ENCODE data around the gene ENTR1.

Gene ENTR1

GRCh38 chr9:136363949-136364748 lies 46.3 kb downstream of the ENTR1 start:
- H3K27ac ChIP-seq = no peak overlapping the region
- no peak for DNase-seq
- no peaks in the 10 kb centered on the region for H3K36me3 ChIP-seq (replicated peaks)
- H3K4me3 ChIP-seq (ENCODE audit: low read depth, low read length) = peak overlapping the region; percentile 9
- no peak for TF ChIP-seq CTCF (IDR thresholded peaks at IDR 0.05; ENCODE audit: low read depth, low read length, missing control alignments)
- H3K27me3 ChIP-seq (replicated peaks) = no peaks in the 10 kb centered on the region
- in situ Hi-C loops (cut with HindIII; ENCODE audit: low pct_ligation_motif_present, low sequenced_read_pairs) = no loop called here

DNA sequence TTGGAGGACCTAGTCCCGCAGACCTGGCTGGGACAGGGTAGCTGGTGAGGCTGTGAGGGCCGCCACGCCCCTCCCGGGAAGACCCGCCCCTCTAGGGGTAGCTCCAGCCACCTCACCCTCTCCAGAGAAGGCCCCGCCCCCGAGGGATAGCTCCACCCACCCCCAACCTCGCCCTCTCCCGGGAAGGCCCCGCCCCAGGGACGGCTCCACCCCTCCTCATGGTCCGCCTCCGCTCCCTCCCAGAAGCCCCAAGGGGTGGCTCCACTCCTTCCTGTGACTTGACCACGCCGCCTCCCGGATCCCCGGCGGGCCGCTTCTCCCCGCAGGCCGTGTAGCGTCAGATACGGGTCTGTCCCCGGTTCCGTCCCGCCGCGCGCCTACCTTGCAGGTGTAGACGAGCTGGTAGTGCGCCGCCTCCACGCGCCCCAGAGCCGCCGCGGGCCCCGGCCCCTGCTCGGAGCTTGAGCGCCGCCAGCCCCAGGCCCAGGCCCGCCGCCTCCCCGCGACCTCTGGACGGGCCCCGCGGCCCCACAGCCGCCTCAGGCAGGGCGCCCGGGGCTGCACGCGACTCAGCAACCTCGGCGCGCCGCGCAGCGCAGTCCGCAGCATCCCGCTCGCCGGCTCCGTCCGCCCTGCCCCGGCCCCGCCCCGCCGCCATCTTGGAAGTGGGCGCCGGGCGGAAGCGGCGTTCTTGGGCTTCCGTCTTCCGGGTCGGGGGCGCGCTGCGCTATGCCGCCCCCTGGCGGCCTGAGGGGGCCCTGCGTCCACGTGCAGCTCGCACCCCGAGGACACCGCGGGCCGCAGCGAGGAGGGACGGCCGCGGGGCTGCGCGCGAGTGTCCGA lies 47.1 kb downstream of the ENTR1 start, which contains the start of gene DNLZ:
Gene DNLZ (minus strand): TSS at position 639 of the 843 bp plus-strand sequence. CDS start 30 bp downstream, at position 609.
- H3K4me3 ChIP-seq (ENCODE audit: low read depth, low read length) = peak within 1 kb of the TSS; percentile 71
- in situ Hi-C loops (cut with HindIII; ENCODE audit: low pct_ligation_motif_present, low sequenced_read_pairs) = no loop called here
- TF ChIP-seq CTCF (IDR thresholded peaks at IDR 0.05; ENCODE audit: low read depth, low read length, missing control alignments) = peak; percentile 69
- peak; percentile 88 for DNase-seq
- H3K27ac ChIP-seq = peak within 1 kb of the TSS; percentile 75
- no peaks in the 10 kb centered on the region for H3K27me3 ChIP-seq (replicated peaks)
- H3K36me3 ChIP-seq (replicated peaks) = peaks cover under 1% of the 10 kb centered on the region

DNA sequence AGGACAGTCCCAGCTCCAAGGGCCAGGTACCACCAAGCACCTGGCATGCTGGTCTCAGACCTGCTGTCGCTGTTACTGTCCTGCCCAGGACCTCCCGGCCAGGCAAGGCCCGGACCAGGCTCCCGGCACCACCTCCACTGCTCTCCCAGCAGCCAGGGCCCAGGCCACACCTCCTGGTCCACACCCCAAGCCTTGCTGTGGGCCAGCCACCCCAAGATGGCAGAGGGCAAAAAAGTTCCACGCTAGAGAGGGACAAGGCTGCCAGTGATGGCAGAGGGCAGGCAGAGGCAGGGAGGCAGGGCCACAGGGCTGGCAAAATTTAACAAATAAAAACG lies 48.0 kb downstream of the ENTR1 start:
- Histone ChIP-seq H3K27ac (no peak overlapping the region), H3K4me3 (ENCODE audit: low read depth, low read length) (no peak overlapping the region), H3K27me3 (replicated peaks) (no peaks in the 10 kb centered on the region), H3K36me3 (replicated peaks) (peaks cover 7% of the 10 kb centered on the region)
- in situ Hi-C loops (cut with HindIII; ENCODE audit: low pct_ligation_motif_present, low sequenced_read_pairs) = no loop called here
- no peak for TF ChIP-seq CTCF (IDR thresholded peaks at IDR 0.05; ENCODE audit: low read depth, low read length, missing control alignments)
- no peak for DNase-seq

DNA sequence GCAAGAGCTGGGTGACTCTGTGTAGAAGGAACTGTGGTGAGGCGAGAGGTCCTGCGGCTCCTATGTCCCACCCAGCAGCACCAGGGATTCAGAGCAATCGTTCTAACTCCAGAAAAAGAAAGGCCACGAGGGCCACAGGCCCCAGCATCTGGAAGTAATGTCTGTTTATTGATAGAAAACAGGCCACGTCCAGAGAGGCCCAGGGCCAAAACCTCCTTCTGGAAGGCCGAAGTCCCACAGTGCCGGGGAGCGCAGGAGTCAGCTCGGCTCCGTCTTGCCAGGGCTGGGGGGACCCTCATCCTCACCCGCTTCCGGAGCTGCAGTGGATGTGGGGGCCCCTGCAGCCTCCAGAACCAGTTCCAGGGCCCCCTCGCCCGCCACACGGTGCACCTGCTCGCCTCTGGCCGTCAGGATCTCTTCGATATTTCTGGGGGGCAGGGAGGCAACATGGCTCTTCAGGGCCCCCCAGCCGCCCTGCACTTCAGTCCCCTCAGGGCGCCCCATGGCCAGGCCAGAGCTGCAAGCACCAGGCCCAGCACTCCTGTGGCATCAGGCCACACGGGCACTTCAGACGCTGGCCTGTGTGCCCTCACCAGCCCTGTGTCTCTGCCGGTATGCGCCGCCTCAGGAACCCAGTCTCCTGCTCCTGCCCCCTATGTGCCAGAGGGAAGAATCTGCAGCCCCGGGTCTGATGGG lies 48.5 kb downstream of the ENTR1 start:
- H3K27me3 ChIP-seq (replicated peaks) = no peaks in the 10 kb centered on the region
- in situ Hi-C loops (cut with HindIII; ENCODE audit: low pct_ligation_motif_present, low sequenced_read_pairs) = no loop called here
- peaks cover 9% of the 10 kb centered on the region for H3K36me3 ChIP-seq (replicated peaks)
- H3K27ac ChIP-seq = no peak overlapping the region
- no peak for DNase-seq
- no peak overlapping the region for H3K4me3 ChIP-seq (ENCODE audit: low read depth, low read length)
- no peak for TF ChIP-seq CTCF (IDR thresholded peaks at IDR 0.05; ENCODE audit: low read depth, low read length, missing control alignments)

GRCh38 chr9:136361047-136361753 lies 49.2 kb downstream of the ENTR1 start:
- no peak for TF ChIP-seq CTCF (IDR thresholded peaks at IDR 0.05; ENCODE audit: low read depth, low read length, missing control alignments)
- DNase-seq = no peak
- H3K4me3 ChIP-seq (ENCODE audit: low read depth, low read length) = no peak overlapping the region
- in situ Hi-C loops (cut with HindIII; ENCODE audit: low pct_ligation_motif_present, low sequenced_read_pairs) = no loop called here
- no peaks in the 10 kb centered on the region for H3K27me3 ChIP-seq (replicated peaks)
- peaks cover 11% of the 10 kb centered on the region for H3K36me3 ChIP-seq (replicated peaks)
- no peak overlapping the region for H3K27ac ChIP-seq

All from brain microvascular endothelial cell (primary cell).